ENCODE results near the gene ACSS1.

The ACSS1 gene

DNA sequence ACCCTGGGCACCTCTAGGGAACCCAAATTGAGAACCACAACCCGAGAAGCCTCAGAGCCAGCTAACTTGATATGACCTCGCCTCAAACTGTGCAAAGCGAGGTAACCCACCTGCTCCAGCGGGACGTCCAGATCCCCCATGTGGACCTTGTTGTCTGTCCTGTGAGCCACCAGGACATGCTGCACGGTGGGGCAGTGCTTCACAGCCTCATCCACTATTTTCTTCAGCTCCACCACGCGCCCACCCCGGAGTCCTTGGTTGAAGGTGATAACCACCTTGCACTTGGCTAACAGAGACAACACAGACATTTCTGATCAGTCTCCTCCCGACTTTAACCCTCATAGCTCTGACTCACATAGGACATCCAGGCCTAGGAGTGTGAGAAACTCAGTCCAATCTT is 34.6 kb downstream of the ACSS1 start:
- TF ChIP-seq, protein P1, sequence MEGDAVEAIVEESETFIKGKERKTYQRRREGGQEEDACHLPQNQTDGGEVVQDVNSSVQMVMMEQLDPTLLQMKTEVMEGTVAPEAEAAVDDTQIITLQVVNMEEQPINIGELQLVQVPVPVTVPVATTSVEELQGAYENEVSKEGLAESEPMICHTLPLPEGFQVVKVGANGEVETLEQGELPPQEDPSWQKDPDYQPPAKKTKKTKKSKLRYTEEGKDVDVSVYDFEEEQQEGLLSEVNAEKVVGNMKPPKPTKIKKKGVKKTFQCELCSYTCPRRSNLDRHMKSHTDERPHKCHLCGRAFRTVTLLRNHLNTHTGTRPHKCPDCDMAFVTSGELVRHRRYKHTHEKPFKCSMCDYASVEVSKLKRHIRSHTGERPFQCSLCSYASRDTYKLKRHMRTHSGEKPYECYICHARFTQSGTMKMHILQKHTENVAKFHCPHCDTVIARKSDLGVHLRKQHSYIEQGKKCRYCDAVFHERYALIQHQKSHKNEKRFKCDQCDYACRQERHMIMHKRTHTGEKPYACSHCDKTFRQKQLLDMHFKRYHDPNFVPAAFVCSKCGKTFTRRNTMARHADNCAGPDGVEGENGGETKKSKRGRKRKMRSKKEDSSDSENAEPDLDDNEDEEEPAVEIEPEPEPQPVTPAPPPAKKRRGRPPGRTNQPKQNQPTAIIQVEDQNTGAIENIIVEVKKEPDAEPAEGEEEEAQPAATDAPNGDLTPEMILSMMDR (IDR thresholded peaks at IDR 0.05; ENCODE audit: control insufficient read depth, insufficient read depth, low read depth, low read length, missing control alignments): no peak
- no peak for DNase-seq (ENCODE audit: low read depth)
- no peak overlapping the region for H3K4me3 ChIP-seq (ENCODE audit: control insufficient read depth, low read depth, low read length)

DNA sequence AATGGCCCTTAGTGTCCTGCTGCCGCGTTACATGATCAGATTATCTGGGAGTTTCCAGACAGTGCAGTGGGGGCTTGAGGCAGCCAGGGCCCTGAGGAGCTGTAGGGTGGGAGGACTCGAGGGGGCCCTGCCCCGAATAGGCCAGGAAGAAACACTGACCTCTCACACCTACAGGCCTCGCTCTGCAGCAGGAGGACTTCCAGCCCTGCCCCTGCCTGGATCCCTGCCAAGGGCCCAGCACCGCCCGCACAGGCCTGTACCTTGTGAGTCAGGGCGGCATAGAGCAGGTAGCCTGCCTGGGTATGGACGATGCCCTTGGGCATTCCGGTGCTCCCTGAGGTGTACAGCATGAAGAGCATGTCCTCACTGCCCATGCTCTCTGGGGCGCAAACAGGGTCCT is 35.3 kb downstream of the ACSS1 start:
- TF ChIP-seq, protein P1 (IDR thresholded peaks at IDR 0.05; ENCODE audit: control insufficient read depth, insufficient read depth, low read depth, low read length, missing control alignments): no peak
- no peak for DNase-seq (ENCODE audit: low read depth)
- no peak overlapping the region for H3K4me3 ChIP-seq (ENCODE audit: control insufficient read depth, low read depth, low read length)

DNA sequence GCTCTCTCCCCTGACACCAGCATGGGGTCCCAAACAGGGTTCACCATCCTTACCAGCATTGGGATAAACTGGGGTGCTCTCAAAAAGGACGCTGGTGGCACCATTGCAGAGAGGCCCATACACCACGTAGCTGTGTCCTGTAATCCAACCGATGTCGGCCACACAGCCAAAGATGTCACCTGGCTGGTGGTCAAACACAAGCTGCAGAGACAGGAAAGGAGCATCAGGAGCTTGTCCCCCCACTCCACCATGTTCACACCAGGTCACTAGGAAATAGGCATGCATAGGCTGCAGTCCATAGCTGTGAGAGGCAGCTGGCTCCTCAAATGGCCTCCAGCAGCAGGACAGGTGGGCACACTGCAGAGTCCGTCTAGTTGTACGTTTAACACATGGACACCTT is 36.6 kb downstream of the ACSS1 start:
- no peak overlapping the region for H3K4me3 ChIP-seq (ENCODE audit: control insufficient read depth, low read depth, low read length)
- TF ChIP-seq, protein P1 (IDR thresholded peaks at IDR 0.05; ENCODE audit: control insufficient read depth, insufficient read depth, low read depth, low read length, missing control alignments): no peak
- DNase-seq (ENCODE audit: low read depth): no peak

DNA sequence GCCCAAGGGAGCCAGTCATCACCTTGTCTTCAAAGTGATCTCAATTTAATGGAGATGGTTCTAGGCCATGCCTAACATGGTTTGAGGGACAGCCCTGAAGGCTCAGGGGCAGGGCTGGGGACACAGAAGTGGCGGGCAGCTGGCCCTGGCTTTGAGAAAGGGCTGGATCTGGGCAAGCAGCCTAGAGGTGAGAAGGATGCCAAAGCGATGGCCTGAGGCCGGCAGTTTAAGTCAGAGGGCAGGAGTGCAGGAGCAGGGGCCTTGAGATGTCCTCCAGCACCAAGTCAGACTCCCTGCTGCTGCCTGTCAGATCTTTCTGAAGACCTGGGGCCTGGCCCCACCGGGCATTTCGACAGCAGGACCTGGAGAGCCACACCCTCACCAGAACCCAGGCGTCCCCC is 37.0 kb downstream of the ACSS1 start:
- TF ChIP-seq, protein P1 (IDR thresholded peaks at IDR 0.05; ENCODE audit: control insufficient read depth, insufficient read depth, low read depth, low read length, missing control alignments): no peak
- DNase-seq (ENCODE audit: low read depth): no peak
- no peak overlapping the region for H3K4me3 ChIP-seq (ENCODE audit: control insufficient read depth, low read depth, low read length)

DNA sequence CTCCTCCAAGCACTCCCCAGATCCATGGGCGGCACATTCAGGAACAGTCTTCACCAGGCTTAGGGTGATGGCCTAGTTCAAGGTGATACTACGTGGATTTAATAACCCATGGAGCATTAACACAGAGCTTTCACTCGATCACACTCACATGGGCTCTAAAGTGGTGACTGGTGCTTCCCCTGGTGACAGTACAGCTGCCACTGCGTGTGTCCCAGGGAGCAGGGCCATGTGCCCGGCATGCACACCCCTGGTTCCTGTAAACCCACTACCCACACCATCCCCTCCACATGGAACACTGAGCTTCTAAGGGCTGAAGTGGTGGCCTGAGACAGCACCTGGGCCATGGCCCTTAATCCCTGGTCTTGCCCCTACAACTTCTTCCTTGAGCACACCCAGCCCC is 37.6 kb downstream of the ACSS1 start:
- TF ChIP-seq, protein P1 (IDR thresholded peaks at IDR 0.05; ENCODE audit: control insufficient read depth, insufficient read depth, low read depth, low read length, missing control alignments): no peak
- no peak for DNase-seq (ENCODE audit: low read depth)

DNA sequence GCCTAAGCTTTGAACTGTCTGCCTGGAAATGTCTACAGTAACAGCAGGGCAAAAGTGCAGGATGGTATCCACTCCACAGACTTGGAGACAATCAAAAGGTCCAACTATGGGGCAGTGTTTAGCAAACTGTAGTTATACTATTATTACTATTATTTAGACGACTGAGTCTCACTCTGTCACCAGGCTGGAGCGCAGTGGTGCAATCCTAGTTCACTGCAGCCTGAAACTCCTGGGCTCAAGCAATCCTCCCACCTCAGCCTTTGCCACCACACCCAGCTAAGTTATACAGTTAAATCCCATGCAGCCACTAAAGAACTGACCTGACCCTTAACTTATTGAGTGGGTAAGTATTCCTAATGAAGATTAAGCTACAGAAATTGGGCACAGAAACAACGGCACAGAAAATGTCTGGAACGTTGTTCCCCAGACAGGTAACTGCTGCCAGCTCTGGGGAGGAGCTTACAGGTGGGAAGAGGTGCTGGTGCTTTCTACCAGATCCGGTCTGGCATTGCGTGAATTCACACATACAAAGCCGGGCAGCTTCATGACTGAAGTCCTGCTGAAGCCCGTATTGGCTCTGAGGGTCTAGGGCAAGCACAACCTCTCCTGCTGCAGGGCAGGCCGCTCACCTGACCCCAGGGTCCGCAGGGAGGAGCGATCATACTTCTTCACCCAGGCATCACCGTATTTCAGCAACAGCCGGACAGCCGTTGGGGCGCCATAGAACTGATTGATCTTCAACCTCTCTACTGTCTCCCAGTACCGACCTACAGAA is 38.4 kb downstream of the ACSS1 start:
- TF ChIP-seq, protein P1 (IDR thresholded peaks at IDR 0.05; ENCODE audit: control insufficient read depth, insufficient read depth, low read depth, low read length, missing control alignments): no peak
- no peak overlapping the region for H3K4me3 ChIP-seq (ENCODE audit: control insufficient read depth, low read depth, low read length)
- no peak for DNase-seq (ENCODE audit: low read depth)

More for the DNA sequence above, 37.6 kb downstream of the ACSS1 start:
- H3K4me3 ChIP-seq (ENCODE audit: control insufficient read depth, low read depth, low read length): no peak overlapping the region

Data from AG09309 (cell line).